Central memory CD8-positive, alpha-beta T cell (primary cell): ENCODE results near the gene NCAPH2.
"Not testable (repeated sequence)": the region's sequence is repeated elsewhere in the genome, so short reads cannot be mapped to it uniquely, and the experiment has no call there.

Source experiments
- ATAC-seq: fragments of 150-1000 bp; cut with Tn5 transposase; replicated peaks from 2 replicates; pipeline ENCODE4 v1.10.0; 2022; ENCODE audit warnings: mild to moderate bottlenecking, moderate FRiP score, moderate number of reproducible peaks; ENCODE audit not compliant: poor library complexity, severe bottlenecking; ENCODE audit errors: extremely low read depth
- DNase-seq, 2 donors: peaks; one replicate each; pipeline ENCODE4 v3.0.0; 2021; ENCODE audit warnings: low spot score in 2 of 2
- H3K27ac Mint-ChIP-seq: one replicate; pipeline ENCODE4 v1.8.0; 2022; ENCODE audit warnings: low read depth, mild to moderate bottlenecking, moderate library complexity, mixed read lengths
- H3K27me3 Mint-ChIP-seq: one replicate; pipeline ENCODE4 v1.8.0; 2022; ENCODE audit warnings: mixed read lengths
- H3K36me3 Mint-ChIP-seq: one replicate; pipeline ENCODE4 v1.8.0; 2022; ENCODE audit warnings: mild to moderate bottlenecking, moderate library complexity, mixed read lengths; ENCODE audit not compliant: insufficient read depth
- H3K4me1 Mint-ChIP-seq: one replicate; pipeline ENCODE4 v1.8.0; 2022; ENCODE audit warnings: mixed read lengths
- H3K4me3 Mint-ChIP-seq: one replicate; pipeline ENCODE4 v1.8.0; 2022; ENCODE audit warnings: mild to moderate bottlenecking, moderate library complexity, mixed read lengths
- H3K9me3 Mint-ChIP-seq: one replicate; pipeline ENCODE4 v1.8.0; 2022; ENCODE audit warnings: mixed read lengths

The NCAPH2 gene

DNA sequence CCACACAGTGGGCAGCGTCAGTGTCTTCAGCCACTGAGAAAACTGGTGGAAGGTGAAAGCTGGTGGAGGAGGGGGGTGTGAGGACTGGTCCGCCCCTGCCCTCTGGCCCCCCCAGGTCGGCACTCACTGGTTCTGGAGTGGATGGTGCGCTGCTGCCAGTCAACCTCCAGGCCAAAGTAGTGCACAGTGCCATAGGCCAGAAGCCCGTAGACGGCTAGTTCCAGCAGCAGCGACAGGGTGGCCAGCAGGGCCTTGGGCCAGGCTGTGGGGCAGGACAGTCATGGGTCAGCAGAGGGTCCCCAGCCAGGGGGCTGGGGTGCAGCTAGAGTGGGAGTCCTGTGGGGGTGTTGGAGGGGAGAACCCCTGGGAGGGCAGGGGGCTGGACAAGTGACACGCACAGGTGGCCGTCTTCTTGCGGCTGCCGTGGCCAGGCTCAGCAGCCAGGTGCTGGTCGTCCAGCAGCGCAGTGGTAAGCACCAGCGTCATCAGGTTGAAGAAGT, 2.7 kb upstream of the NCAPH2 start:
- no peak for ATAC-seq
- H3K9me3 Mint-ChIP-seq = no peaks in the 10 kb centered on the region
- H3K27me3 Mint-ChIP-seq = no peaks in the 10 kb centered on the region
- peaks cover 24% of the 10 kb centered on the region for H3K4me1 Mint-ChIP-seq
- no peak overlapping the region for H3K27ac Mint-ChIP-seq
- H3K4me3 Mint-ChIP-seq = peak overlapping the region; percentile 94
- no peak for DNase-seq
- H3K36me3 Mint-ChIP-seq = peaks cover 14% of the 10 kb centered on the region

DNA sequence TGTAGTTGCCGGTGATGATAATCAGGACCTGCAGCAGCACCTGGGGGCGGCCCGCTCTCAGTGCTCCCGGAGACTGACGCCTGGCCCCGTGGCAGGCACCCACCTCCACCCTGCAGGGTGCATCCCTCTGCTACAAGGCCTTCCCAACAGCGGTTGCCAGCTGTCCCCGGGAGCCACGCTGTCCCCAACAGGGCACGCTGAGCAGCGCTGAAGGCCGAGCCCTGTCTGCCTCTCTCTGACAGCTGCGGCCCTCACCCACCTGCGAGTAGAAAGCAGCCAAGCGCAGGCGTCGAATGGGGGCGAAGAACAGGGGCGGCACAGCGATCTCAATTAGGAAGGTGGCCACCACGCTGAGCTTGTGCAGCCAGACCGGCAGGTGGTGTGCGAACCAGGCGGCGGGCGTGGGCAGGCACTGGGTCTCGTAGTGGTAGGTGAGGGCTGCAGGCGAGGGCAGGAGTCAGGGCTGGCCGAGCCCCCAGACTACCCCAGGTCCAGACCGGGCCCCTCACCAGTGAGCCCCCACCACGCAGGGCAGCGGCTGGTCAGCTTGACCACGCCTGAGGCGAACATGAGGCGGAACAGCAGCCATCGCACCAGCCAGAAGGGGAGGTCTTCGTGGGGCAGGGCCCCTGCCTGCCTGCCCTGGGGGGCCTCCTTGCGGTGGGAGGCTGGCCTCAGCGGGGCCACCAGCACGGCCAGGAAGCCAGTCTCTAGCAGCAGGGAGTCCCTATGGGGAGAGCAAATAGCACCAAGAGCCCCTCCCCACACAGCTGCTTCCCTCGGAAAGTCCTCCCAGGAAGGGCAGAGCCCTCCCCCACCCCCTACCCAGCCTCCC, 2.0 kb upstream of the NCAPH2 start:
- Mint-ChIP-seq H3K4me1 (peaks cover 24% of the 10 kb centered on the region), H3K27me3 (no peaks in the 10 kb centered on the region), H3K9me3 (no peaks in the 10 kb centered on the region), H3K27ac (no peak overlapping the region), H3K4me3 (peak overlapping the region; percentile 94), H3K36me3 (peaks cover 14% of the 10 kb centered on the region)
- DNase-seq (no peak), ATAC-seq (no peak)

DNA sequence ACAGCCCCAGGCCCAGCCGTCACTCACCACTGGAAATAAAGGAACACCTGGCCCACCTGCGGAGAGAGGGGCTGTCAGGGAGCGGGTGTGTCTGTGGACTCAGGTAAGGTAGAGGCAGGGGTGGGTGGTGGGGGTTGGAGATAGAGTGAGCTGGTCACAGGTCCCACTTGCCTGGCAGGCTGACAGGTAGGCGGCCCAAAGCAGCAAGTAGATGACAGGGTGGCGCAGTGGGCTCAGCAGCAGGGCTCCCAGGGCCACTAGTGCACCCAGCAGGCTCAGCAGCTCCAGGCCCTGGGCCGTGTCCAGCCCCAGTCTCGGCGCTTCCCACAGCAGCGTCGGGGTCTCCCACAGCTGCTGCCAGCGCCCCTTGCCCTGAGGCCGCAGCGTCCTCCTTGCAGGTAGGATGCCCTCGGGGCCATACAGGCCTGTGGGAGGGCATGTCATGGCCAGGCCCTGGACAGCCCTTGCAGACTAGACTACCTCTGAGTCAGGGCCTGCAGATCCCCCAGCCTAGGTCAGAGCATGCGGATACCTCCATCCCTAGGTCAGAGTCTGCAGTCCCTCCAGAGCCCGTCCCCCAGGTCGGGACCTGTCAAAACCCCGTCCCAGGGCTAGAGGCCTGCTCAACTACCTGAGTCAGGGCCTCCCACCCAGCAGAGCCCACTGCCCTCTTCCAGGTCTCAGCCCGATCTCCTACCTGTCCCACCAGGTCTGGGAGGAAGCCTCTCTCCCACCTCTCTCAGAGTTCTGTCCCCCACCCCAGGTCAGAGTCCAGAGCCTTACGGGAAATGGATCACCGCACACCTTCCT, 1.2 kb upstream of the NCAPH2 start:
- Mint-ChIP-seq H3K27me3 (no peaks in the 10 kb centered on the region), H3K4me3 (peak overlapping the region; percentile 94), H3K9me3 (no peaks in the 10 kb centered on the region), H3K4me1 (peaks cover 24% of the 10 kb centered on the region), H3K27ac (peak overlapping the region; percentile 79), H3K36me3 (peaks cover 17% of the 10 kb centered on the region)
- DNase-seq (no peak), ATAC-seq (no peak)

DNA sequence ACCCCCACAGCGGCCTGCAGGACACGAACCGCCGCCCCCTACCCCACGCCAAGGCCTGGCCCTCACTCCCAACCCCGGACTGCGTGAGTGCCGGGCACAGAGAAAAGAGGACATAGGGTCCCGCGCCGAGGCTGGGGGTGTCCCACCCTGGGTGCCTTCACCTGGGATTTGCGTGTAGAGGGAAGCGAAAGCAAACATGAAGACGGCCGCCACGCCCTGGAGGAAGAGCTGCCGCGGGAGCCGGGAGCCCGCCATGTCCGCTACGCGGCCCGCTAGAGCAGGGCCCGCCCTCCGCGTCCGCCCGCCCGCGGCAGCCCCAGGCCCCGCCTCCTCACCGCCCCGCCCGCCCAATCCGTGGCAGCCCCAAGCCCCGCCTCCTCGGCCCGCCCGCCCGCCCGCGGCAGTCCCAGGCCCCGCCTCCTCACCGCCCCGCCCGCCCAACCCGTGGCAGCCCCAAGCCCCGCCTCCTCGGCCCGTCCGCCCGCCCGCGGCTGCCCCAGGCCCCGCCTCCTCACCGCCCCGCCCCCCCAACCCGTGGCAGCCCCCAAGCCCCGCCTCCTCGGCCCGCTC, 518 bp upstream of the NCAPH2 start, which contains the start of gene LMF2:
LMF2 (minus strand) TSS at position 282 of the 570 bp plus-strand sequence; CDS start at position 255, 27 bp downstream.
- peak; percentile 80 to 89 for DNase-seq
- H3K4me1 Mint-ChIP-seq = peaks cover 24% of the 10 kb centered on the region
- H3K27me3 Mint-ChIP-seq = no peaks in the 10 kb centered on the region
- H3K27ac Mint-ChIP-seq = peak within 1 kb of the TSS; percentile 88
- peaks cover 15% of the 10 kb centered on the region for H3K36me3 Mint-ChIP-seq
- H3K4me3 Mint-ChIP-seq = peak within 1 kb of the TSS; percentile 94
- ATAC-seq = peak; percentile 74
- no peaks in the 10 kb centered on the region for H3K9me3 Mint-ChIP-seq

DNA sequence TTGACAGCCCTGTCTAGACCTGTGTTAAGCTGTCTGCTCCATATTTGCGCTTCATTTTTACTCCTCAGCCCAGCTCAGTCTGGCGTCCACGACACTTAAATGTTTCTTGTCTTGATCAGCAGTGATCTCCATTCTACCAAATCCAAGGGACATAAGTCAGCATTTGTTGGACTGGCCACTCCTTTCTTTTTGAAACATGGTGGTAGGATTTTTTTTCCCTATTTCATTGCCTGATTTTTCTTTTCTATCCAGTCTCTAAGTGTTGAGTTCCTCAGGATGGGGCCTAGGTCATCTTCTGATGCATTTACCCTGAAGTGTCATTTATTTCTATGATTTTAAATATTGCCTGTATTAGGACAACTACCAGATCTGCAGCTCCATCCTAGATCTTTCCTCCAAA, 873 bp downstream of the NCAPH2 start:
- peaks cover 13% of the 10 kb centered on the region for H3K36me3 Mint-ChIP-seq
- H3K4me3 Mint-ChIP-seq = peak overlapping the region; percentile 94
- ATAC-seq = no peak
- peak overlapping the region; percentile 88 for H3K27ac Mint-ChIP-seq
- no peaks in the 10 kb centered on the region for H3K27me3 Mint-ChIP-seq
- H3K4me1 Mint-ChIP-seq = peaks cover 24% of the 10 kb centered on the region
- H3K9me3 Mint-ChIP-seq = no peaks in the 10 kb centered on the region
- DNase-seq = no peak

DNA sequence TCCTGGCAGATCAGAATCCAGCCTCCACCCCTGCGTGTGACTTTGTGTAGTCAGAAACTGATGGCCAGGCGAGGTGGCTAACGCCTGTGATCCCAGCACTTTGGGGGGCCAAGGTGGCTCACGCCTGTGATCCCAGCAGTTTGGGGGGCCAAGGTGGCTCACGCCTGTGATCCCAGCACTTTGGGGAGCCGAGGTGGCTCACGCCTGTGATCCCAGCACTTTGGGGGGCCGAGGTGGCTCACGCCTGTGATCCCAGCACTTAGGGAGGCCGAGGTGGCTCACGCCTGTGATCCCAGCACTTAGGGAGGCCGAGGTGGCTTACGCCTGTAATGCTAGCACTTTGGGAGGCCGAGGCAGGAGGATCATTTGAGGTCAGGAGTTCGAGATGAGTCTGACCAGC, 5.2 kb downstream of the NCAPH2 start:
- no peaks in the 10 kb centered on the region for H3K27me3 Mint-ChIP-seq
- no peaks in the 10 kb centered on the region for H3K9me3 Mint-ChIP-seq
- no peak for ATAC-seq
- peaks cover 25% of the 10 kb centered on the region for H3K36me3 Mint-ChIP-seq
- no peak for DNase-seq
- peaks cover 23% of the 10 kb centered on the region for H3K4me1 Mint-ChIP-seq
- H3K27ac Mint-ChIP-seq = no peak overlapping the region
- no peak overlapping the region for H3K4me3 Mint-ChIP-seq

DNA sequence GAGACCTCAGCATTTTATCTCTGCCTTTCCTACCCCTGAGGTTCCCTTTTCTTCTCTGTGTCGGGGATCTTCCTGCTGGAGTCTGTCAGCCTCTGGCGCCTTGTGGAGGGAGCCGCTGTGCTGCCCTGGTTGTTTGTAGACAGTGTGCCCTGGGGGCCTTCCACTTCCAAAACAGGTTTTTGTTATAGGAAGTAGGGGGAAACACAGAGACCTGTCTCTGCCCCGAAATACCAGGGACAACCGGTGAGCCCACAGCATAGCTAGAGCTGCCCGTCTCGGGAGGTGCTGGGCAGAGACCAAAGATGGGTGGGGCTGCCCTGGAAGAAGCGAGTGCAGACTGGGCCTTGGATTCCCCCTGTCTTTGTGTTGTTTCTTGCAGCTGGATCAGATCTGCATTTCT, 8.0 kb downstream of the NCAPH2 start:
- Mint-ChIP-seq H3K27me3 (no peaks in the 10 kb centered on the region), H3K4me1 (peaks cover 7% of the 10 kb centered on the region), H3K27ac (no peak overlapping the region), H3K36me3 (peaks cover 38% of the 10 kb centered on the region), H3K9me3 (no peaks in the 10 kb centered on the region), H3K4me3 (no peak overlapping the region)
- no peak for ATAC-seq
- DNase-seq = no peak

DNA sequence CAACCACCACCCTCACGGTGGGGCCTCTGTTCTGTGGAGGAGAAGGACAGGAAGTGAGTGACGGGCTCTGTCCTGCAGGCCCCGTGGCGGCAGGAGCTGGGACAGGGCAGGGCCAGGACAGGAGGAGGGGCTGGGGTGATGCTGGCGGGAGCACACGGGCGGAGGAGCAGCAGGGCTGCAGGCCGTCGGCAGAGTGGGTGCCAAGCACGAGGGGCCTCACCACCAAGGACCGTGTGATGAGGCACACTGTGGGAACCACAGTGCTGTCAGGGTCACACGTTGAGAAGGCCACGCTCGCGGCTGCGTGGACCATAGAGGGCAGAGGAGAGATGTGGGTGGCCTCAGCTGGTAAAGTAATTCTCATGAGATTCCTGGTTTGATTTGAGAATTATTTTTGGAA, 8.9 kb downstream of the NCAPH2 start:
- Mint-ChIP-seq H3K27ac (no peak overlapping the region), H3K4me1 (peaks cover 7% of the 10 kb centered on the region), H3K9me3 (no peaks in the 10 kb centered on the region), H3K27me3 (no peaks in the 10 kb centered on the region), H3K4me3 (no peak overlapping the region), H3K36me3 (peaks cover 36% of the 10 kb centered on the region)
- DNase-seq = no peak
- ATAC-seq = no peak

DNA sequence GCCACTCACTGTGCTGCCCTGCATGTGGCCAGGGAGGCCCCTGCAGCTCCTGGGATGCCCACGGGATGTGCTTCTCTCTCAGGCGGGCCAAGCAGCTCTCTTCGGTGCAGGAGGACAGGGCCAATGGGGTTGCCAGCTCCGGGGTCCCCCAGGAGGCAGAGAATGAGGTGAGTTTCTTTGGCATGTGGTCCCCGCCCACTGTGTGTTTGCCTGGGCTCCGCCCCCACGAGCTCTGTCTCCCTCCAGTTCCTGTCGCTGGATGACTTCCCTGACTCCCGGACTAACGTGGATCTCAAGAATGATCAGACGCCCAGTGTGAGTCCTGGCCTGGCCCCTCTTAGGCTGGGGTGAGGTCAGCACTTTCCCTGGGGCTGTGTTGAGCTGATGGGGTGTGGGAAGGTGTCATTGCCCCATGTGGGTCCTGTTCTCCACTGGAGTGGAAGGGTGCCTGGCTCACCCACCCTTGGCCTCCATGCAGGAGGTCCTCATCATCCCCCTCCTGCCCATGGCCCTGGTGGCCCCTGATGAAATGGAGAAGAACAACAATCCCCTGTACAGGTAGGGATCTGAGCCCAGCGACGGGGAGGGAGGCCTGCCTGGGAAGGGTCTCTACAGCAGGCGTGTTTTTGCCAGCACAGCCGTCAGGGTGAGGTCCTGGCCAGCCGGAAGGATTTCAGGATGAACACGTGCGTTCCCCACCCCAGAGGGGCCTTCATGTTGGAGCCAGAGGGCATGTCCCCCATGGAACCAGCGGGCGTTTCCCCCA, 9.7 kb downstream of the NCAPH2 start:
- H3K9me3 Mint-ChIP-seq = no peaks in the 10 kb centered on the region

DNA sequence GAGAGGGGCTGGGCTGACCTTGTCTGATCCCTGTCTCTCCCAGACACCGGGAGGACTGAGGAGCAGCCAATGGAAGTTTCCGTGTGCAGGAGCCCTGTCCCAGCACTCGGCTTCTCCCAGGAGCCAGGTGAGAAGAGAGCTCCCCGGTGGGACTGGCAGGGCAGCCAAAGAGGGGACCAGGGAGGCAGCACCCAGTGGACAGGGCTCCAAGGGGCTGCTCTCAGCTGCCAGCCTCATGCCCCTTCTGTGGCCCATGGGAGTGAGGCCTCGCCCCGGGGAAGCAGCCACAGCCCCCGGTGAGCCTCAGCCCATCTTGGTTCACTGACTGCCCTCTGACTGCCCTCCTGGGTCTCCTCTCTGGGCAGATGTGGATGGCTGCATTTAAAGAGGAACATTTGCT, 10.6 kb downstream of the NCAPH2 start:
- DNase-seq (no peak), ATAC-seq (no peak)
- Mint-ChIP-seq H3K4me1 (peaks cover 11% of the 10 kb centered on the region), H3K27ac (no peak overlapping the region), H3K36me3 (peaks cover 44% of the 10 kb centered on the region), H3K4me3 (no peak overlapping the region), H3K27me3 (no peaks in the 10 kb centered on the region), H3K9me3 (no peaks in the 10 kb centered on the region)

More for the DNA sequence above, 9.7 kb downstream of the NCAPH2 start:
- no peak overlapping the region for H3K4me3 Mint-ChIP-seq
- peaks cover 7% of the 10 kb centered on the region for H3K4me1 Mint-ChIP-seq
- DNase-seq = no peak
- no peak overlapping the region for H3K27ac Mint-ChIP-seq
- no peaks in the 10 kb centered on the region for H3K27me3 Mint-ChIP-seq
- ATAC-seq = no peak
- peaks cover 38% of the 10 kb centered on the region for H3K36me3 Mint-ChIP-seq

DNA sequence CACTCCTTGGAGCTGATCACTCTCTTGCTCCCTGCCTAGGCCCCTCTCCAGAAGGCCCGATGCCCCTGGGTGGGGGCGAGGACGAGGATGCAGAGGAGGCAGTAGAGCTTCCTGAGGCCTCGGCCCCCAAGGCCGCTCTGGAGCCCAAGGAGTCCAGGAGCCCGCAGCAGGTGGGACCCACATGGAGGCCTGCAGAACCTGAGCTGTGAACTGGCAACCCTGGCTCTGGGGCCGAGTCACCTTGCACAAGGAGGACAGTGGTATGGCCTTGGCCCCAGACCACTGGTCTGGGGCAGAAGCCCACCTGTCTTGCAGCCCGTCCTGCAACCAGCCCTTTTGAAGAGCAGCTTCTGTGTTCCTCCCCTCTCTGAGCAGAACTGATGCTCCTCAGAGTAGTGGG, 11.1 kb downstream of the NCAPH2 start:
- DNase-seq (no peak), ATAC-seq (no peak)
- Mint-ChIP-seq H3K27me3 (no peaks in the 10 kb centered on the region), H3K27ac (no peak overlapping the region), H3K4me1 (peaks cover 12% of the 10 kb centered on the region), H3K9me3 (no peaks in the 10 kb centered on the region), H3K36me3 (peaks cover 49% of the 10 kb centered on the region), H3K4me3 (no peak overlapping the region)

DNA sequence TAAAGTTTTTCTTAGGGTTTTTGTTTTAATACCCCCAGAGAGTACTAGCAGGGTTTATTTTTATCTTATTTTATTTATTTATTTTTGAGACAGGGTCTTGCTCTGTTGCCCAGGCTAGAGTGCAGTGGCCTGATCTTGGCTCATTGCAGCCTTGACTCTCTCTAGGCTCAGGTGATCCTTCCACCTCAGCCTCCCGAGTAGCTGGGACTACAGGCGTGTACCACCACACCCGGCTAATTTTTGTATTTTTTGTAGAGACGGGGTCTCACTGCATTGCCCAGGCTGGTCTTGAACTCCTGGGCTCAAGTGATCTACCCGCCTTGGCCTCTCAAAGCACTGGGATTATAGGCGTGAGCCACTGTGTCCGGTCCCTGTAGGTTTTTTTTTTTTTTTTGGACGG, 12.2 kb downstream of the NCAPH2 start:
- Mint-ChIP-seq H3K36me3 (peaks cover 54% of the 10 kb centered on the region), H3K4me1 (peaks cover 21% of the 10 kb centered on the region)
- H3K9me3 Mint-ChIP-seq, H3K4me3 Mint-ChIP-seq, H3K27ac Mint-ChIP-seq, H3K27me3 Mint-ChIP-seq, ATAC-seq, DNase-seq: not testable (repeated sequence)
